H1 (cell line): Measurements from ENCODE around the gene BTC. TPM values are rescaled to one million over a fixed set of nuclear protein-coding genes. Genes with fewer than 3 reads are reported as not detected.

Source experiments
- USF2 ChIP-seq: IDR thresholded peaks from 2 replicates; pipeline ENCODE4 v1.6.1; 2011; ENCODE audit warnings: low read length, improper control_type of control experiment
- polyA plus RNA-seq, 7 experiments: library from polyadenylated mRNA; depleted of rRNA in 3 of 7; stranded (reverse) in 5 of 7; unstranded in 2 of 7; fragments of >200 nt in 5 of 7; fragments of 200-250 nt in 2 of 7; gene quantifications; 1 replicate in 5 of 7; 2 replicates in 1 of 7; 4 replicates in 1 of 7; pipeline versions ENCODE4 v1.2.1 to v1.2.3, GENCODE V29; 2011 to 2013; ENCODE audit warnings: missing spikeins in 2 of 7, mixed read lengths in 2 of 7
- total RNA-seq: library from RNA; stranded (reverse); fragmentation: NEBNext Ultra II Directional; extraction: Animal tissue kit (Norgen Biotek cat#: 25700); gene quantifications from 2 replicates; pipeline ENCODE4 v1.2.1, GENCODE V29; 2021

The BTC gene
- total and polyA plus RNA-seq, 2 of the 8 experiments (the other 6 are each of a cell fraction or from before 2014, with no cell fraction given): 0.09 TPM; not detected in 1

GRCh38 chr4:74733756-74734155, 60.6 kb downstream of the BTC start (continued):
- TF ChIP-seq USF2: no peak
